Peyer's patch (tissue), 4 donors: ENCODE data around the gene PAIP1. TPM values are rescaled to one million over a fixed set of nuclear protein-coding genes. Genes with fewer than 3 reads are reported as not detected.
A peak's percentile ranks its signal among the peaks of the same experiment; 100 is the strongest.
"Not testable (repeated sequence)": the region's sequence is repeated elsewhere in the genome, so short reads cannot be mapped to it uniquely, and the experiment has no call there.

Experiments
- DNase-seq, 3 donors: peaks; one replicate each; pipeline ENCODE4 v3.0.0-alpha.2; 2017 to 2019
- H3K27ac ChIP-seq, 4 donors: fragments of 200-600 bp; sonication (generic); one replicate each; pipeline ENCODE4 v1.5.1; 2016 to 2019
- H3K27me3 ChIP-seq, 2 donors: fragments of 200-600 bp; sonication (generic); one replicate each; pipeline ENCODE4 v1.5.1; 2019
- H3K36me3 ChIP-seq, 3 donors: fragments of 200-600 bp; sonication (generic); one replicate each; pipeline ENCODE4 v1.5.1; 2016 to 2019
- H3K4me1 ChIP-seq, 4 donors: fragments of 200-600 bp; sonication (generic); one replicate each; pipeline ENCODE4 v1.5.1; 2016 to 2019
- H3K4me3 ChIP-seq, 4 donors: fragments of 200-600 bp; sonication (generic); 1 replicate in 3 of 4; 2 replicates in 1 of 4; pipeline ENCODE4 v1.5.1; 2016 to 2019; ENCODE audit warnings: mild to moderate bottlenecking in 1 of 4
- H3K9me3 ChIP-seq, 4 donors: fragments of 200-600 bp; sonication (generic); one replicate each; pipeline ENCODE4 v1.5.1; 2016 to 2019; ENCODE audit warnings: mild to moderate bottlenecking in 1 of 4
- POLR2A ChIP-seq, 2 donors: fragments of 450-650 bp; IDR thresholded peaks; one replicate each; pipeline ENCODE4 v1.5.1; 2017; ENCODE audit warnings: antibody characterized with exemption in 2 of 2, mild to moderate bottlenecking in 2 of 2, moderate library complexity in 2 of 2
- total RNA-seq, 4 donors: library from RNA; depleted of rRNA; stranded (reverse); fragments of >200 nt; gene quantifications; one replicate each; pipeline ENCODE4 v1.1.0, GENCODE V29; 2016
- TF ChIP-seq, protein P1 (sequence below), 6 experiments: fragments of 450-650 bp in 4 of 6; fragments of 200-600 bp in 2 of 6; sonication (generic) in 1 of 6; IDR thresholded peaks; one replicate each; pipeline ENCODE4 v1.5.1; 2017 to 2019; ENCODE audit warnings: antibody characterized with exemption in 6 of 6, mild to moderate bottlenecking in 3 of 6, moderate library complexity in 1 of 6

Gene PAIP1
- total RNA-seq, 4 donors from 2014 or later: 45.9 to 61.1 (median 48.9) TPM

DNA sequence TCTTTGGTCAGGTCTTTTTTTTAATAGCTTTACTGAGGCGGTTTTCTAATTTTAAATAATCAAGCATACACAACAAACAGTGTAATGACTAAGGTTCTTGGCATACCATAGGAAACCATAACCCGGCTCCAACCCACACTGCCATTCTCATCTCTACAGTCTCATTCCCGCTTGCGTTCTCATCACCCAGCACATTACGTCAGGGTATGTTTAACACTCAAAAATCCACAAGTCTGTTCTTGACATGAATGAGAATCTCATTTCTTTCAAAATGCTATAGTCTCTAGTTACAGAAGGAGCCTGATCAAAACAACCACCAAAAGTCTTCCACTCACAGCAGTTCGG is 42.4 kb downstream of the PAIP1 start:
- Histone ChIP-seq H3K36me3 (no peaks in the 10 kb centered on the region), H3K4me3 (peak overlapping the region; percentile 50 to 77 (median 58)), H3K27me3 (no peaks in the 10 kb centered on the region), H3K27ac (peak overlapping the region; percentile 76 to 78 (median 77)), H3K9me3 (no peaks in the 10 kb centered on the region), H3K4me1 (peaks cover 0 to 11% (median 0%) of the 10 kb centered on the region in 4 donors)
- TF ChIP-seq POLR2A (IDR thresholded peaks at IDR 0.05): no peak
- TF ChIP-seq, protein P1, sequence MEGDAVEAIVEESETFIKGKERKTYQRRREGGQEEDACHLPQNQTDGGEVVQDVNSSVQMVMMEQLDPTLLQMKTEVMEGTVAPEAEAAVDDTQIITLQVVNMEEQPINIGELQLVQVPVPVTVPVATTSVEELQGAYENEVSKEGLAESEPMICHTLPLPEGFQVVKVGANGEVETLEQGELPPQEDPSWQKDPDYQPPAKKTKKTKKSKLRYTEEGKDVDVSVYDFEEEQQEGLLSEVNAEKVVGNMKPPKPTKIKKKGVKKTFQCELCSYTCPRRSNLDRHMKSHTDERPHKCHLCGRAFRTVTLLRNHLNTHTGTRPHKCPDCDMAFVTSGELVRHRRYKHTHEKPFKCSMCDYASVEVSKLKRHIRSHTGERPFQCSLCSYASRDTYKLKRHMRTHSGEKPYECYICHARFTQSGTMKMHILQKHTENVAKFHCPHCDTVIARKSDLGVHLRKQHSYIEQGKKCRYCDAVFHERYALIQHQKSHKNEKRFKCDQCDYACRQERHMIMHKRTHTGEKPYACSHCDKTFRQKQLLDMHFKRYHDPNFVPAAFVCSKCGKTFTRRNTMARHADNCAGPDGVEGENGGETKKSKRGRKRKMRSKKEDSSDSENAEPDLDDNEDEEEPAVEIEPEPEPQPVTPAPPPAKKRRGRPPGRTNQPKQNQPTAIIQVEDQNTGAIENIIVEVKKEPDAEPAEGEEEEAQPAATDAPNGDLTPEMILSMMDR (IDR thresholded peaks at IDR 0.05): no peak
- DNase-seq: no peak

DNA sequence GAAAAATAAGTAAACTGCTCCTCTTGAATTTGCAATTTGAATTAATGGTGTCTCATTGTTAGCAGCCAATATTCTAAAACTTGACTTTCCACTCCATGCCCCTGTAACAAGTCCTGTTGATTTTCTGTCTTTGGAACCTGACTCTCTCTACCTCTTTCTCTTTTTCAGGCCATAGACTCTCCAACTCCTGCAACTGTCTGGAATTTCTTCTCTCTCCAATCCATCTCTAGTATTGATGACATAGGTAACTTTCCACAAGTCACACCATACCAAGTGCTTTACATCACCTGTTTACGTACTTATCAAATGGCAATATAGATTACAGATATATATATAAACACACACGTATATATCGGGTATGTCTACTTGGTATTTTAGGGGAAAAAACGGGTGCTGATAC is 42.9 kb downstream of the PAIP1 start:
- TF ChIP-seq, protein P1 (IDR thresholded peaks at IDR 0.05): no peak
- Histone ChIP-seq H3K36me3 (no peaks in the 10 kb centered on the region), H3K27ac (peak overlapping the region in 1 of 4 donors; percentile 78), H3K4me1 (peaks cover 0 to 11% (median 0%) of the 10 kb centered on the region in 4 donors), H3K9me3 (no peaks in the 10 kb centered on the region), H3K27me3 (no peaks in the 10 kb centered on the region), H3K4me3 (peak overlapping the region in 3 of 4 donors; percentile 53 to 77 (median 63))
- no peak for DNase-seq

DNA sequence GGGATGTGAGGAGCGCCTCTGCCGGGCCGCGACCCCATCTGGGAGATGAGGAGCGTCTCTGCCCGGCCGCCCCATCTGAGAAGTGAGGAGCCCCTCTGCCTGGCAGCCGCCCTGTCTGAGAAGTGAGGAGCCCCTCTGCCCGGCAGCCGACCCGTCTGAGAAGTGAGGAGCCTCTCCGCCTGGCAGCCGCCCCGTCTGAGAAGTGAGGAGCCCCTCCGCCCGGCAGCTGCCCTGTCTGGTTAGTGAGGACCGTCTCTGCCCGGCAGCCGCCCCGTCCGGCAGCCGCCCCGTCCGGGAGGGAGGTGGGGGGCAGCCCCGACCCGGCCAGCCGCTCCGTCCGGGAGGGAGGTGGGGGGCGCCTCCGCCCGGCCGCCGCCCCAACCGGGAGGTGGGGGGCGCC is 45.8 kb downstream of the PAIP1 start:
- H3K27me3 ChIP-seq, H3K36me3 ChIP-seq, H3K9me3 ChIP-seq, DNase-seq, H3K4me3 ChIP-seq, H3K27ac ChIP-seq: not testable (repeated sequence)
- peaks cover 0 to 11% (median 0%) of the 10 kb centered on the region in 4 donors for H3K4me1 ChIP-seq

DNA sequence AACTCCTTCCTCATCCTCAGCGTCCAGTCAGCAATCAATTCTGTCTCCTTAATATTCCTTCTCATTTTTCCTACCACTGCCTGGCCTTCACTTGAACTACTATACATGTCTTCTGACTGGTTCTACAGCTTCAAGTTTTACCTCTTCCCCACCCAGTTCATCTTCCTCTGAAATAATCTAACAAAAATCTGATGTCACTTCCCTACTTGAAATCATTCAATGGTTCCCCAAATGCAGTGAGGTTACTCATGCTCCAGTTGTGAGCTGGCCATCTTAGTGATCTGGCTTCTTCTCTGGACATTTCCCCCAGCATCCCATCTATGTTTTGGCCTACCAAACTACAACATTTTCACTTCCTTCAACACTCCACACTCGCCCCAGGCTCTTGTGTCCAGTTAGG is 58.3 kb downstream of the PAIP1 start:
- no peaks in the 10 kb centered on the region for H3K27me3 ChIP-seq
- DNase-seq: no peak
- no peaks in the 10 kb centered on the region for H3K9me3 ChIP-seq
- no peak overlapping the region for H3K27ac ChIP-seq
- H3K36me3 ChIP-seq: no peaks in the 10 kb centered on the region
- H3K4me1 ChIP-seq: no peaks in the 10 kb centered on the region
- no peak overlapping the region for H3K4me3 ChIP-seq
- TF ChIP-seq, protein P1 (IDR thresholded peaks at IDR 0.05): no peak
- TF ChIP-seq POLR2A (IDR thresholded peaks at IDR 0.05): no peak

DNA sequence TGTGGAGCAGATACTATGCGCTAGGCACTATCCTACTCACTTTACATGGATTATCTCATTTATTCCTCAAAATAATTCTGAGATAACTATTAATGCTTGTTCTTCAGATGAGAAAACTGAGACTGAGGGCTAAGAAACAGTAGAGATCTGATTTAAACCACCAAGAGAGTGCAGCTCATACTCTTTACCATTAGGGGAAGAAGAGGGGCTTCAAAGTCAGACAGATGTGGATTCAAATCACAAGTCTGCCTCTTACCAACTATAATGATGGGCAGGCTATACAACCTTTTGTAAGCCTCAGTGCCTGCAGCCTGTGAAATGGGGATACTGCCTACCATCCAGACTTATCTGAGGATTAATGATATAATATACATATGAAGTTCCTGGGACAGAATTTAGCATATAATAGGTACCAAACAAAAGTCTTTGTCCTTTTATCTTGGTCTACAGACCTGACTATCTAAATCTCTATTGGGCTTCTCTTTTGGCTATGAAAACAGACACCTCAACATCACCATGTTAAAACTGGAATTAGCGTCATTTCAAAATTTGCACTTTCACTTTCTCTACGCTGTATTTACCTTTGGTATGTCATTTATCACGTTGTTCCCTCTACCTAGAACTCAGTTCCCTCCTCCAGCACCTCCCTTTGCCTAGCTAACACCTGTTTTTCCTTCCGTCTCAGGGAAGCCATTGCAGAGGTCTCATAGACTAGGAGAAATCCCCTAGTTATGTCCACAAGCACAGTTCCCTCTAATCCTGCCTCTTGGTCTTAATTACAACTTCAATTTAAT is 59.4 kb downstream of the PAIP1 start:
- Histone ChIP-seq H3K9me3 (no peaks in the 10 kb centered on the region), H3K27ac (peak overlapping the region in 1 of 4 donors; percentile 34), H3K36me3 (no peaks in the 10 kb centered on the region), H3K4me1 (no peaks in the 10 kb centered on the region), H3K27me3 (no peaks in the 10 kb centered on the region), H3K4me3 (peak overlapping the region in 2 of 4 donors; percentile 36 to 45)
- no peak for TF ChIP-seq POLR2A (IDR thresholded peaks at IDR 0.05)
- TF ChIP-seq, protein P1 (IDR thresholded peaks at IDR 0.05): peak in 2 of 6 experiments; percentile 14 to 21
- DNase-seq: no peak

DNA sequence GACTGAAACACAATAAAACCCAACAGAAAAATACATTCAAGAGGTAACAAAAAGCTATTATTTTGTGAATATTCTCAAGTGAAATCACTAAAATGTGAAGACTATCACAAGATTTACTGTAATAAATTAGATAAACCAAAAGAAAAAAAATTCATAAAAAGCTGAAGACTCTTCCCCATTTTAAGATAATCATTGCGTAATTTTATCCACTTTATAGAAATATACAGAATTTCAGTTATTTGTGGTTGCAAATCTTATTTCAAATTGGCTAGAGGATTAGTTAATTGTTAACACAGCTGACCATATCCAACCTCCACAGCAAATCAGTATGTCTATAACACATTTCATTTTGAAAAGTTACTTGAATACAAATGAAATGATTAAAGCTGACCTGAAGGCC is 65.6 kb downstream of the PAIP1 start:
- no peaks in the 10 kb centered on the region for H3K36me3 ChIP-seq
- H3K4me3 ChIP-seq: no peak overlapping the region
- no peaks in the 10 kb centered on the region for H3K27me3 ChIP-seq
- no peak for DNase-seq
- TF ChIP-seq, protein P1 (IDR thresholded peaks at IDR 0.05): no peak
- TF ChIP-seq POLR2A (IDR thresholded peaks at IDR 0.05): no peak
- no peaks in the 10 kb centered on the region for H3K4me1 ChIP-seq
- H3K9me3 ChIP-seq: no peaks in the 10 kb centered on the region
- H3K27ac ChIP-seq: no peak overlapping the region
